BLaER1 treated with 17β-estradiol and CSF1 and Interleukin-3, amounts not matched to agents 10 nM and 100 nM (cell line): ENCODE results near the gene EIF2A.
A peak's percentile ranks its signal among the peaks of the same experiment; 100 is the strongest.
"Not testable (repeated sequence)": the region's sequence is repeated elsewhere in the genome, so short reads cannot be mapped to it uniquely, and the experiment has no call there.

Experiments used
- H3K27ac ChIP-seq, 11 experiments: shearing (Covaris generic); formaldehyde crosslinking; 2 replicates each; pipeline ENCODE4 v1.8.1; 2022
- H3K27me3 ChIP-seq, 11 experiments: shearing (Covaris generic); formaldehyde crosslinking; 2 replicates each; pipeline ENCODE4 v1.8.1; 2022
- H3K36me3 ChIP-seq, 11 experiments: shearing (Covaris generic); formaldehyde crosslinking; 2 replicates each; pipeline ENCODE4 v1.8.1; 2022
- H3K4me1 ChIP-seq, 10 experiments: shearing (Covaris generic); formaldehyde crosslinking; 2 replicates each; pipeline ENCODE4 v1.8.1; 2022
- H3K4me2 ChIP-seq, 11 experiments: shearing (Covaris generic); formaldehyde crosslinking; 2 replicates each; pipeline ENCODE4 v1.8.1; 2022
- H3K4me3 ChIP-seq, 10 experiments: shearing (Covaris generic); formaldehyde crosslinking; 2 replicates each; pipeline ENCODE4 v1.8.1; 2022
- H3K9ac ChIP-seq, 11 experiments: shearing (Covaris generic); formaldehyde crosslinking; 2 replicates each; pipeline ENCODE4 v1.8.1; 2022
- H3K9me3 ChIP-seq, 11 experiments: shearing (Covaris generic); formaldehyde crosslinking; replicated peaks in 1 of 11; 2 replicates each; pipeline ENCODE4 v1.8.1; 2022
- H4K20me1 ChIP-seq, 11 experiments: shearing (Covaris generic); formaldehyde crosslinking; 2 replicates each; pipeline ENCODE4 v1.8.1; 2022
- Cebpa-rat ChIP-seq, 11 experiments: shearing (Covaris generic); IDR thresholded peaks; 2 replicates each; pipeline ENCODE4 v1.8.1; 2022

EIF2A gene

GRCh38 chr3:150611666-150612065 is 65.1 kb downstream of the EIF2A start:
- H3K9ac ChIP-seq = no peak overlapping the region
- H3K4me3 ChIP-seq = no peak overlapping the region
- no peak for TF ChIP-seq Cebpa-rat (IDR thresholded peaks at IDR 0.05)
- no peaks in the 10 kb centered on the region for H3K27me3 ChIP-seq
- no peak overlapping the region for H3K27ac ChIP-seq
- peaks cover 16 to 78% (median 27%) of the 10 kb centered on the region in 10 experiments for H3K4me1 ChIP-seq
- peaks cover 0 to 40% (median 30%) of the 10 kb centered on the region in 11 experiments; a peak in 19 of 22 replicates for H3K9me3 ChIP-seq
- peaks cover 59 to 79% (median 76%) of the 10 kb centered on the region in 11 experiments for H3K36me3 ChIP-seq
- peak overlapping the region in 1 of 11 experiments; percentile 96; a peak in 1 of 22 replicates for H3K4me2 ChIP-seq
- peaks cover 52 to 82% (median 80%) of the 10 kb centered on the region in 11 experiments for H4K20me1 ChIP-seq

- Histone ChIP-seq H3K4me3 (no peak overlapping the region), H3K9ac (no peak overlapping the region), H3K27me3 (no peaks in the 10 kb centered on the region), H4K20me1 (peaks cover 57 to 82% (median 80%) of the 10 kb centered on the region in 11 experiments), H3K4me1 (peaks cover 8 to 69% (median 18%) of the 10 kb centered on the region in 10 experiments; a peak in 19 of 20 replicates), H3K36me3 (peaks cover 58 to 80% (median 76%) of the 10 kb centered on the region in 11 experiments), H3K9me3 (peaks cover 0 to 48% (median 30%) of the 10 kb centered on the region in 11 experiments; a peak in 19 of 22 replicates), H3K27ac (no peak overlapping the region), H3K4me2 (no peak overlapping the region)
- no peak for TF ChIP-seq Cebpa-rat (IDR thresholded peaks at IDR 0.05)
Observed at GRCh38 chr3:150612494-150612893, 65.9 kb downstream of the EIF2A start.

- no peak for TF ChIP-seq Cebpa-rat (IDR thresholded peaks at IDR 0.05)
- Histone ChIP-seq H3K9me3 (peaks cover 0 to 51% (median 30%) of the 10 kb centered on the region in 11 experiments; a peak in 19 of 22 replicates), H3K27me3 (no peaks in the 10 kb centered on the region), H3K36me3 (peaks cover 57 to 80% (median 75%) of the 10 kb centered on the region in 11 experiments), H3K9ac (no peak overlapping the region), H3K4me2 (no peak overlapping the region), H4K20me1 (peaks cover 60 to 82% (median 80%) of the 10 kb centered on the region in 11 experiments), H3K4me3 (no peak overlapping the region), H3K4me1 (peaks cover 2 to 64% (median 13%) of the 10 kb centered on the region in 10 experiments; a peak in 18 of 20 replicates), H3K27ac (no peak overlapping the region)
Observed at GRCh38 chr3:150613034-150613433, 66.4 kb downstream of the EIF2A start.

- H3K27ac ChIP-seq = no peak overlapping the region
- H3K9me3 ChIP-seq = peaks cover 0 to 51% (median 32%) of the 10 kb centered on the region in 11 experiments; a peak in 19 of 22 replicates
- H3K4me1 ChIP-seq = peaks cover 0 to 55% (median 9%) of the 10 kb centered on the region in 10 experiments; a peak in 18 of 20 replicates
- H3K4me2 ChIP-seq = no peak overlapping the region
- H3K4me3 ChIP-seq = no peak overlapping the region
- peaks cover 61 to 80% (median 75%) of the 10 kb centered on the region in 11 experiments for H3K36me3 ChIP-seq
- TF ChIP-seq Cebpa-rat (IDR thresholded peaks at IDR 0.05) = no peak
- peaks cover 63 to 82% (median 80%) of the 10 kb centered on the region in 11 experiments for H4K20me1 ChIP-seq
- no peak overlapping the region for H3K9ac ChIP-seq
- H3K27me3 ChIP-seq = no peaks in the 10 kb centered on the region
Observed at GRCh38 chr3:150613709-150614480, 67.3 kb downstream of the EIF2A start.

- no peak overlapping the region for H3K9ac ChIP-seq
- H4K20me1 ChIP-seq = peaks cover 68 to 88% (median 85%) of the 10 kb centered on the region in 11 experiments
- no peak overlapping the region for H3K27ac ChIP-seq
- peaks cover 51 to 77% (median 65%) of the 10 kb centered on the region in 11 experiments for H3K36me3 ChIP-seq
- no peak overlapping the region for H3K4me3 ChIP-seq
- peak overlapping the region in 1 of 11 experiments; percentile 6; a peak in 1 of 22 replicates for H3K4me2 ChIP-seq
- peaks cover 0 to 29% (median 0%) of the 10 kb centered on the region in 10 experiments; a peak in 4 of 20 replicates for H3K4me1 ChIP-seq
- H3K27me3 ChIP-seq = no peaks in the 10 kb centered on the region
- peaks cover 0 to 14% (median 6%) of the 10 kb centered on the region in 11 experiments; a peak in 7 of 22 replicates for H3K9me3 ChIP-seq
- no peak for TF ChIP-seq Cebpa-rat (IDR thresholded peaks at IDR 0.05)
Observed at GRCh38 chr3:150620002-150620689, 73.6 kb downstream of the EIF2A start.

- H3K4me1 ChIP-seq = peaks cover 0 to 29% (median 0%) of the 10 kb centered on the region in 10 experiments; a peak in 4 of 20 replicates
- H3K27ac ChIP-seq, H3K9ac ChIP-seq, H3K4me3 ChIP-seq, H3K27me3 ChIP-seq, H3K4me2 ChIP-seq, H3K9me3 ChIP-seq: not testable (repeated sequence)
- H3K36me3 ChIP-seq = peaks cover 64 to 91% (median 78%) of the 10 kb centered on the region in 11 experiments
- peaks cover 63 to 99% (median 84%) of the 10 kb centered on the region in 11 experiments for H4K20me1 ChIP-seq
Observed at GRCh38 chr3:150622955-150623354, 76.4 kb downstream of the EIF2A start.

- Histone ChIP-seq H3K4me1 (peaks cover 0 to 29% (median 0%) of the 10 kb centered on the region in 10 experiments; a peak in 4 of 20 replicates), H3K27ac (no peak overlapping the region), H3K36me3 (peaks cover 59 to 91% (median 78%) of the 10 kb centered on the region in 11 experiments), H4K20me1 (peaks cover 53 to 95% (median 75%) of the 10 kb centered on the region in 11 experiments), H3K27me3 (no peaks in the 10 kb centered on the region), H3K4me3 (no peak overlapping the region), H3K4me2 (no peak overlapping the region), H3K9ac (peak overlapping the region in 1 of 11 experiments; percentile 34; a peak in 1 of 22 replicates), H3K9me3 (no peaks in the 10 kb centered on the region)
- TF ChIP-seq Cebpa-rat (IDR thresholded peaks at IDR 0.05) = no peak
Observed at GRCh38 chr3:150623945-150624344, 77.4 kb downstream of the EIF2A start.

GRCh38 chr3:150626148-150626930 is 79.8 kb downstream of the EIF2A start:
- no peak overlapping the region for H3K4me3 ChIP-seq
- no peak overlapping the region for H3K27ac ChIP-seq
- no peaks in the 10 kb centered on the region for H3K27me3 ChIP-seq
- H3K9ac ChIP-seq = no peak overlapping the region
- H3K4me2 ChIP-seq = no peak overlapping the region
- H3K9me3 ChIP-seq = no peaks in the 10 kb centered on the region
- peaks cover 0 to 10% (median 0%) of the 10 kb centered on the region in 10 experiments; a peak in 4 of 20 replicates for H3K4me1 ChIP-seq
- peaks cover 32 to 93% (median 55%) of the 10 kb centered on the region in 11 experiments; a peak in 21 of 22 replicates for H4K20me1 ChIP-seq
- peaks cover 71 to 97% (median 86%) of the 10 kb centered on the region in 11 experiments for H3K36me3 ChIP-seq
- no peak for TF ChIP-seq Cebpa-rat (IDR thresholded peaks at IDR 0.05)
